Uterus (tissue), 2 donors: Measurements from ENCODE around the gene LOC128125822.

Experiments used
- CTCF ChIP-seq, 4 experiments: fragments of 200-600 bp in 2 of 4; fragments of 450-650 bp in 2 of 4; sonication (generic) in 2 of 4; IDR thresholded peaks; one replicate each; pipeline ENCODE4 v1.5.1; 2016 to 2019; ENCODE audit warnings: antibody characterized with exemption in 4 of 4, mild to moderate bottlenecking in 2 of 4, moderate library complexity in 1 of 4
- POLR2A ChIP-seq, 2 donors: fragments of 450-650 bp; IDR thresholded peaks; one replicate each; pipeline ENCODE4 v1.6.1; 2016; ENCODE audit warnings: antibody characterized with exemption in 2 of 2, mild to moderate bottlenecking in 1 of 2, moderate library complexity in 1 of 2

GRCh38 chr6:63533026-63533425, 39.3 kb upstream of the LOC128125822 start:
- TF ChIP-seq CTCF (IDR thresholded peaks at IDR 0.05) (no peak), POLR2A (IDR thresholded peaks at IDR 0.05) (no peak)
